ENCODE results near the gene GRHPR. TPM values are rescaled to one million over a fixed set of nuclear protein-coding genes. Genes with fewer than 3 reads are reported as not detected.

Gene GRHPR
- total and polyA plus RNA-seq, 10 of the 15 experiments (the other 5 are each of a cell fraction or from before 2014, with no cell fraction given), result 52.4 to 194 (median 126) TPM

- TF ChIP-seq, protein P1, sequence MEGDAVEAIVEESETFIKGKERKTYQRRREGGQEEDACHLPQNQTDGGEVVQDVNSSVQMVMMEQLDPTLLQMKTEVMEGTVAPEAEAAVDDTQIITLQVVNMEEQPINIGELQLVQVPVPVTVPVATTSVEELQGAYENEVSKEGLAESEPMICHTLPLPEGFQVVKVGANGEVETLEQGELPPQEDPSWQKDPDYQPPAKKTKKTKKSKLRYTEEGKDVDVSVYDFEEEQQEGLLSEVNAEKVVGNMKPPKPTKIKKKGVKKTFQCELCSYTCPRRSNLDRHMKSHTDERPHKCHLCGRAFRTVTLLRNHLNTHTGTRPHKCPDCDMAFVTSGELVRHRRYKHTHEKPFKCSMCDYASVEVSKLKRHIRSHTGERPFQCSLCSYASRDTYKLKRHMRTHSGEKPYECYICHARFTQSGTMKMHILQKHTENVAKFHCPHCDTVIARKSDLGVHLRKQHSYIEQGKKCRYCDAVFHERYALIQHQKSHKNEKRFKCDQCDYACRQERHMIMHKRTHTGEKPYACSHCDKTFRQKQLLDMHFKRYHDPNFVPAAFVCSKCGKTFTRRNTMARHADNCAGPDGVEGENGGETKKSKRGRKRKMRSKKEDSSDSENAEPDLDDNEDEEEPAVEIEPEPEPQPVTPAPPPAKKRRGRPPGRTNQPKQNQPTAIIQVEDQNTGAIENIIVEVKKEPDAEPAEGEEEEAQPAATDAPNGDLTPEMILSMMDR (IDR thresholded peaks at IDR 0.05 in 2 of 3, conservative IDR thresholded peaks at IDR 0.05 in 1 of 3; ENCODE audit: control insufficient read depth in 2 of 3, extremely low read depth in 1 of 3, insufficient read depth in 1 of 3, low read depth in 3 of 3, low read length in 3 of 3), result no peak
- TF ChIP-seq HSF1 (IDR thresholded peaks at IDR 0.05; ENCODE audit: low read depth, low read length), result no peak
- no peak for TF ChIP-seq GATAD2B (conservative IDR thresholded peaks at IDR 0.05; ENCODE audit: low read depth)
- no peak for TF ChIP-seq KDM1A (IDR thresholded peaks at IDR 0.05; ENCODE audit: borderline replicate concordance)
- TF ChIP-seq, protein P2, sequence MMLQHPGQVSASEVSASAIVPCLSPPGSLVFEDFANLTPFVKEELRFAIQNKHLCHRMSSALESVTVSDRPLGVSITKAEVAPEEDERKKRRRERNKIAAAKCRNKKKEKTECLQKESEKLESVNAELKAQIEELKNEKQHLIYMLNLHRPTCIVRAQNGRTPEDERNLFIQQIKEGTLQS (IDR thresholded peaks at IDR 0.05; ENCODE audit: borderline replicate concordance, extremely low read depth, low read depth, low read length), result no peak
- TF ChIP-seq, protein P3, sequence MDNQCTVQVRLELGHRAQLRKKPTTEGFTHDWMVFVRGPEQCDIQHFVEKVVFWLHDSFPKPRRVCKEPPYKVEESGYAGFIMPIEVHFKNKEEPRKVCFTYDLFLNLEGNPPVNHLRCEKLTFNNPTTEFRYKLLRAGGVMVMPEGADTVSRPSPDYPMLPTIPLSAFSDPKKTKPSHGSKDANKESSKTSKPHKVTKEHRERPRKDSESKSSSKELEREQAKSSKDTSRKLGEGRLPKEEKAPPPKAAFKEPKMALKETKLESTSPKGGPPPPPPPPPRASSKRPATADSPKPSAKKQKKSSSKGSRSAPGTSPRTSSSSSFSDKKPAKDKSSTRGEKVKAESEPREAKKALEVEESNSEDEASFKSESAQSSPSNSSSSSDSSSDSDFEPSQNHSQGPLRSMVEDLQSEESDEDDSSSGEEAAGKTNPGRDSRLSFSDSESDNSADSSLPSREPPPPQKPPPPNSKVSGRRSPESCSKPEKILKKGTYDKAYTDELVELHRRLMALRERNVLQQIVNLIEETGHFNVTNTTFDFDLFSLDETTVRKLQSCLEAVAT (IDR thresholded peaks at IDR 0.05), result no peak
- no peak for TF ChIP-seq SREBF2 (IDR thresholded peaks at IDR 0.05; ENCODE audit: low read length)
- TF ChIP-seq, protein P4, sequence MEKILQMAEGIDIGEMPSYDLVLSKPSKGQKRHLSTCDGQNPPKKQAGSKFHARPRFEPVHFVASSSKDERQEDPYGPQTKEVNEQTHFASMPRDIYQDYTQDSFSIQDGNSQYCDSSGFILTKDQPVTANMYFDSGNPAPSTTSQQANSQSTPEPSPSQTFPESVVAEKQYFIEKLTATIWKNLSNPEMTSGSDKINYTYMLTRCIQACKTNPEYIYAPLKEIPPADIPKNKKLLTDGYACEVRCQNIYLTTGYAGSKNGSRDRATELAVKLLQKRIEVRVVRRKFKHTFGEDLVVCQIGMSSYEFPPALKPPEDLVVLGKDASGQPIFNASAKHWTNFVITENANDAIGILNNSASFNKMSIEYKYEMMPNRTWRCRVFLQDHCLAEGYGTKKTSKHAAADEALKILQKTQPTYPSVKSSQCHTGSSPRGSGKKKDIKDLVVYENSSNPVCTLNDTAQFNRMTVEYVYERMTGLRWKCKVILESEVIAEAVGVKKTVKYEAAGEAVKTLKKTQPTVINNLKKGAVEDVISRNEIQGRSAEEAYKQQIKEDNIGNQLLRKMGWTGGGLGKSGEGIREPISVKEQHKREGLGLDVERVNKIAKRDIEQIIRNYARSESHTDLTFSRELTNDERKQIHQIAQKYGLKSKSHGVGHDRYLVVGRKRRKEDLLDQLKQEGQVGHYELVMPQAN (conservative IDR thresholded peaks at IDR 0.05), result no peak
- no peak for TF ChIP-seq KLF5 (IDR thresholded peaks at IDR 0.05; ENCODE audit: partially characterized antibody)
- TF ChIP-seq POLR2AphosphoS2 (IDR thresholded peaks at IDR 0.05; ENCODE audit: low read depth, low read length), result no peak
- TF ChIP-seq BACH1 (IDR thresholded peaks at IDR 0.05; ENCODE audit: borderline replicate concordance), result no peak
- no peak for TF ChIP-seq TCF7 (IDR thresholded peaks at IDR 0.05; ENCODE audit: borderline replicate concordance)
- peak; percentile 77; the same call in 1 of the 2 replicates for TF ChIP-seq ZSCAN29 (IDR thresholded peaks at IDR 0.05)
- TF ChIP-seq, protein P5, sequence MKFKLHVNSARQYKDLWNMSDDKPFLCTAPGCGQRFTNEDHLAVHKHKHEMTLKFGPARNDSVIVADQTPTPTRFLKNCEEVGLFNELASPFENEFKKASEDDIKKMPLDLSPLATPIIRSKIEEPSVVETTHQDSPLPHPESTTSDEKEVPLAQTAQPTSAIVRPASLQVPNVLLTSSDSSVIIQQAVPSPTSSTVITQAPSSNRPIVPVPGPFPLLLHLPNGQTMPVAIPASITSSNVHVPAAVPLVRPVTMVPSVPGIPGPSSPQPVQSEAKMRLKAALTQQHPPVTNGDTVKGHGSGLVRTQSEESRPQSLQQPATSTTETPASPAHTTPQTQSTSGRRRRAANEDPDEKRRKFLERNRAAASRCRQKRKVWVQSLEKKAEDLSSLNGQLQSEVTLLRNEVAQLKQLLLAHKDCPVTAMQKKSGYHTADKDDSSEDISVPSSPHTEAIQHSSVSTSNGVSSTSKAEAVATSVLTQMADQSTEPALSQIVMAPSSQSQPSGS (IDR thresholded peaks at IDR 0.05; ENCODE audit: low read length), result no peak
- no peak for TF ChIP-seq RUNX3 (IDR thresholded peaks at IDR 0.05; ENCODE audit: low read length)
- no peak for TF ChIP-seq MYB (IDR thresholded peaks at IDR 0.05; ENCODE audit: borderline replicate concordance, low read depth, low read length)
These were observed 44.5 kb upstream of the GRHPR start (continued) for GRCh38 chr9:37377688-37378612.

All from GM12878 (cell line).